ENCODE results near the gene CDC73.

DNA sequence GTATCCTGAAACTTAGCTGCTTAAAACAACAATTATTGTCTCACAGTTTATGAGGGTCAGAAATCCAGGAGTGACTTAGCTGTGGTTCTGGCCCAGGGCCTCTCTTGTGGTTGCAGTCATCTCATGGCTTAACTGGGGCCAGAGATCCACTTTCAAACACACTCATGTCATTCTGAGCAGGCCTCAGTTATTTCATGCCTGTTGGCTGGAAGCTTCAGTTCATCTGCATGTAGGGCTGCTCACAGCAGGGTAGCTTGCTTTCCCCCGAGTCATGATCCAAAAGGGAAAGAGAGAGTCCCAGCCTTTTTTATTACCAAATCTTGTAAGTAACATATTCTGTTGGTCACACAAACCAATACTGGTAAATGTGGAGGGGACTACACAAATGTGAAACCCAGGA lies 161.2 kb downstream of the CDC73 start:
- TF ChIP-seq, protein P1, sequence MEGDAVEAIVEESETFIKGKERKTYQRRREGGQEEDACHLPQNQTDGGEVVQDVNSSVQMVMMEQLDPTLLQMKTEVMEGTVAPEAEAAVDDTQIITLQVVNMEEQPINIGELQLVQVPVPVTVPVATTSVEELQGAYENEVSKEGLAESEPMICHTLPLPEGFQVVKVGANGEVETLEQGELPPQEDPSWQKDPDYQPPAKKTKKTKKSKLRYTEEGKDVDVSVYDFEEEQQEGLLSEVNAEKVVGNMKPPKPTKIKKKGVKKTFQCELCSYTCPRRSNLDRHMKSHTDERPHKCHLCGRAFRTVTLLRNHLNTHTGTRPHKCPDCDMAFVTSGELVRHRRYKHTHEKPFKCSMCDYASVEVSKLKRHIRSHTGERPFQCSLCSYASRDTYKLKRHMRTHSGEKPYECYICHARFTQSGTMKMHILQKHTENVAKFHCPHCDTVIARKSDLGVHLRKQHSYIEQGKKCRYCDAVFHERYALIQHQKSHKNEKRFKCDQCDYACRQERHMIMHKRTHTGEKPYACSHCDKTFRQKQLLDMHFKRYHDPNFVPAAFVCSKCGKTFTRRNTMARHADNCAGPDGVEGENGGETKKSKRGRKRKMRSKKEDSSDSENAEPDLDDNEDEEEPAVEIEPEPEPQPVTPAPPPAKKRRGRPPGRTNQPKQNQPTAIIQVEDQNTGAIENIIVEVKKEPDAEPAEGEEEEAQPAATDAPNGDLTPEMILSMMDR (optimal IDR thresholded peaks at IDR 0.05 in 1 of 3, IDR thresholded peaks at IDR 0.05 in 1 of 3, conservative IDR thresholded peaks at IDR 0.05 in 1 of 3; ENCODE audit: extremely low read depth in 1 of 3, insufficient read depth in 2 of 3, low read length in 3 of 3): no peak
- TF ChIP-seq EZH2 (IDR thresholded peaks at IDR 0.05; ENCODE audit: low read length): no peak

Measured in keratinocyte (primary cell).